Adrenal gland (tissue), 12 donors: Measurements from ENCODE around the gene FHIT. TPM values are rescaled to one million over a fixed set of nuclear protein-coding genes. Genes with fewer than 3 reads are reported as not detected.

Experiments
- DNase-seq, 7 donors: peaks; one replicate each; pipeline ENCODE4 v3.0.0-alpha.2; 2019 to 2020
- H3K27ac ChIP-seq, 5 donors: fragments of 200-600 bp; sonication (generic) in 4 of 5; 1 replicate in 3 of 5; 2 replicates in 2 of 5; pipeline versions ENCODE4 v1.5.1 to v1.8.0; 2016 to 2020; ENCODE audit warnings: mild to moderate bottlenecking in 1 of 5
- H3K27me3 ChIP-seq: fragments of 200-600 bp; 2 replicates; pipeline ENCODE4 v1.8.0; 2021
- H3K36me3 ChIP-seq, 2 donors: fragments of 200-600 bp; replicated peaks in 1 of 2; 1 replicate in 1 of 2; 2 replicates in 1 of 2; pipeline versions ENCODE4 v1.5.1 to v1.8.0; 2018 to 2022
- H3K4me1 ChIP-seq, 2 donors: fragments of 200-600 bp; replicated peaks in 1 of 2; 1 replicate in 1 of 2; 2 replicates in 1 of 2; pipeline versions ENCODE4 v1.5.1 to v1.8.0; 2018 to 2021
- H3K4me3 ChIP-seq, 4 donors: fragments of 200-600 bp; sonication (generic) in 3 of 4; one replicate each; pipeline ENCODE4 v1.5.1; 2016 to 2018
- H3K9me3 ChIP-seq, 3 donors: fragments of 200-600 bp; sonication (generic) in 1 of 3; replicated peaks in 1 of 3; 1 replicate in 2 of 3; 2 replicates in 1 of 3; pipeline versions ENCODE4 v1.5.1 to v1.8.0; 2016 to 2021
- POLR2A ChIP-seq, 2 donors: fragments of 450-650 bp; IDR thresholded peaks; one replicate each; pipeline ENCODE4 v1.6.1; 2017; ENCODE audit warnings: antibody characterized with exemption in 2 of 2, mild to moderate bottlenecking in 2 of 2, moderate library complexity in 1 of 2
- WGBS, 4 donors: extraction: QIAGEN DNeasy Blood & Tissue Kit in 2 of 4; methylation state at CpG; one replicate each; pipeline versions ENCODE4 v1.1.5 to v1.1.7; 2013 to 2017; 5-methylcytosine and 5-hydroxymethylcytosine counted together
- intact Hi-C, 2 donors: fragments of 100-400 bp; cut with DNase I; formaldehyde crosslinking; loops; one replicate each; pipeline versions ENCODE4 v1.14.1 to v1.15.0; 2022 to 2023
- polyA plus RNA-seq, 3 donors: library from polyadenylated mRNA; stranded (reverse); fragments of 200-250 nt in 2 of 3; fragments of 350-450 nt in 1 of 3; fragmentation: Illumina TruSeq in 1 of 3; extraction: RNeasy Lipid Tissue Mini Kit (QIAGEN cat#74804) in 1 of 3; gene quantifications; one replicate each; pipeline ENCODE4 v1.2.3, GENCODE V29; 2013 to 2014
- total RNA-seq, 9 donors: library from RNA; depleted of rRNA in 4 of 9; stranded (reverse); fragments of >200 nt in 4 of 9; fragments of 120-200 nt in 1 of 9; fragmentation: NEBNext Ultra II Directional in 1 of 9; extraction: Animal tissue kit (Norgen Biotek cat#: 25700) in 1 of 9; gene quantifications; one replicate each; pipeline versions ENCODE4 v1.1.0 to v1.2.4, GENCODE V29; 2013 to 2023
- TF ChIP-seq, protein P1 (sequence below), 6 experiments: fragments of 450-650 bp in 4 of 6; fragments of 200-600 bp in 2 of 6; sonication (generic) in 1 of 6; IDR thresholded peaks; 1 replicate in 5 of 6; 2 replicates in 1 of 6; pipeline versions ENCODE4 v1.5.1 to v1.8.0; 2016 to 2021; ENCODE audit warnings: antibody characterized with exemption in 6 of 6, mild to moderate bottlenecking in 2 of 6, moderate library complexity in 1 of 6
- donor health status: healthy with polysubstance abuse.
- donor health status: Bipolar disorder and iron deficiency.
- donor health status: DM: yes; HTN: yes; CAD: no.
- donor health status: DM: no; HTN: no; CAD: no.
- donor health status: DM: no; HTN: no; CAD: no.
- donor health status: DM: yes; HTN: yes; CAD: no.

The FHIT gene
- total and polyA plus RNA-seq, 12 donors, result 14.1 to 43.9 (median 28.8) TPM

DNA sequence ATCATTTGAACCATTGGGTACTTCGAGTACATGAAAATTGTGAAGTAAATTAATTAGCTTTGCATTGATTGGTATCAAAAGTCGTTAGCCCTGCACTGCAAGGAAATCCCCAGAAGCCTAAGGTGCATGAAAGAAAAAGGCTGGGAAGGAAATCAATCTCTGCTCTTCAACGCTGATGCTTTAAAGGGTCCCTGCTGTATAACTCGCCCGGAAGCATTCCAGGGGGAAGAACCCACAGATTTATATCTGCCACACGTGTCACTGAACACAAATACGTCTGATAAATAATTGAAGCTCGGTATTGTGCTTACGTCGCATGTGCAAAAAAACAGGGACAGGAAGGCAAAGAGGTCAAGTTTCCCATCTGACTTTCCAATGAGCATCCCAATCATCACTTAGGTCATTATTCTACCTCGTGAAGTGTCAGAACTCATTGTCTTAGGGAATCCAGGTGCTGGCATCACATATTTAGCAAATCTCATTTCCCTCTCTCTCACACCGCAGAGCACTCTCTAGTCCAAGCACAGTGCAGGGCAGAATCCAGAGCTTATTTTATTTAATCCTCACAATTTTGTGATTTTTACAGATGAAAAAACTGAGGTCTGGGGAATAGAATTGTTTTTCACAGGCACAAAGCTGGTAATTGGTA lies 1397.1 kb downstream of the FHIT start:
- no peak for DNase-seq
- Histone ChIP-seq H3K36me3 (no peaks in the 10 kb centered on the region), H3K4me1 (no peaks in the 10 kb centered on the region), H3K27me3 (no peaks in the 10 kb centered on the region), H3K9me3 (no peaks in the 10 kb centered on the region), H3K27ac (no peak overlapping the region), H3K4me3 (no peak overlapping the region)
- TF ChIP-seq, protein P1, sequence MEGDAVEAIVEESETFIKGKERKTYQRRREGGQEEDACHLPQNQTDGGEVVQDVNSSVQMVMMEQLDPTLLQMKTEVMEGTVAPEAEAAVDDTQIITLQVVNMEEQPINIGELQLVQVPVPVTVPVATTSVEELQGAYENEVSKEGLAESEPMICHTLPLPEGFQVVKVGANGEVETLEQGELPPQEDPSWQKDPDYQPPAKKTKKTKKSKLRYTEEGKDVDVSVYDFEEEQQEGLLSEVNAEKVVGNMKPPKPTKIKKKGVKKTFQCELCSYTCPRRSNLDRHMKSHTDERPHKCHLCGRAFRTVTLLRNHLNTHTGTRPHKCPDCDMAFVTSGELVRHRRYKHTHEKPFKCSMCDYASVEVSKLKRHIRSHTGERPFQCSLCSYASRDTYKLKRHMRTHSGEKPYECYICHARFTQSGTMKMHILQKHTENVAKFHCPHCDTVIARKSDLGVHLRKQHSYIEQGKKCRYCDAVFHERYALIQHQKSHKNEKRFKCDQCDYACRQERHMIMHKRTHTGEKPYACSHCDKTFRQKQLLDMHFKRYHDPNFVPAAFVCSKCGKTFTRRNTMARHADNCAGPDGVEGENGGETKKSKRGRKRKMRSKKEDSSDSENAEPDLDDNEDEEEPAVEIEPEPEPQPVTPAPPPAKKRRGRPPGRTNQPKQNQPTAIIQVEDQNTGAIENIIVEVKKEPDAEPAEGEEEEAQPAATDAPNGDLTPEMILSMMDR (IDR thresholded peaks at IDR 0.05), result no peak
- no peak for TF ChIP-seq POLR2A (IDR thresholded peaks at IDR 0.05)
- intact Hi-C loops, result no loop called here
- 75 to 78% (median 76%) methylated on average over 12 of the region's 12 CpGs for whole genome bisulfite sequencing, 4 donors

DNA sequence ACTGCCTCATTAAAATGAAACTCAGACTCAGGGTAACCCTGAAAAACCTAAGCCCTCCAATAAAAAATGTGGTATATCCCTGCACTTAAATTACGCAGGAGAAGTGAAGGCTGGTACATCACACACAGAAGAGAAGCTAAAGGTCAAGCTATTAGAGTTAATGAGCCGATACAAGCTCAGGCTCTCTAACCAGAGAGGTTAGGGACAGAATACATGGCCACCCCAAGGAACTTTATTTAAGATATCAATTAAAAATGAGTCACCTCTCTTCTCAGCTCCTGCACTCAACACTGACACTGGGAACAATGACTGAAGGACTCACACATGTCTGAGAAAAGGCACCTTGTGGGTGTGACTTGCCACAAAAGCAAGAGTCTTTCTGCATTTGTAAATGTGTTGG lies 1400.8 kb downstream of the FHIT start:
- no peak overlapping the region for H3K4me3 ChIP-seq
- H3K27me3 ChIP-seq, result no peaks in the 10 kb centered on the region
- H3K36me3 ChIP-seq, result no peaks in the 10 kb centered on the region
- TF ChIP-seq, protein P1 (IDR thresholded peaks at IDR 0.05), result no peak
- TF ChIP-seq POLR2A (IDR thresholded peaks at IDR 0.05), result no peak
- intact Hi-C loops, result no loop called here
- WGBS, 4 donors, result 89 to 100% (median 93%) methylated on average over 2 of the region's 2 CpGs
- H3K4me1 ChIP-seq, result no peaks in the 10 kb centered on the region
- no peaks in the 10 kb centered on the region for H3K9me3 ChIP-seq
- H3K27ac ChIP-seq, result no peak overlapping the region
- DNase-seq, result no peak

DNA sequence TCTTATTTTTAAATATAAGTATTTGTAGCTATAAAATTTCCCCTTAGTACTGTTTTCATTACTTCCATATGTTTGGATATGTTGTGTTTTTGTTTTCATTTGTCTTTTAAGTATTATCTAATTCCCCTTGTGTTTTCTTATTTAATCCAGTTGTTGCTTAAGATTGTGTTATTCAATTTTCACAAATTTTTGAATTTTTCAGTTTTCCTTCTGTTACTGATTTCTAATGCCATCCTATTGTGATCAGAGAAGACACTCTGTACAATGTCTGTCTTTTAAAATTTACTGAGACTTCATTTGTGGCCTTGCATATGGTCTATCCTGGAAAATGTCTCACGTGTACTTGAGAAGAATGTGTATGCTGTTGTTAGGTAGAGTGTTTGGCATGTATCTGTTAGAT lies 1405.9 kb downstream of the FHIT start:
- WGBS, 4 donors, result 91 to 100% (median 97%) methylated on average over 1 of the region's 1 CpG
- no peaks in the 10 kb centered on the region for H3K27me3 ChIP-seq
- no peak for DNase-seq
- no peaks in the 10 kb centered on the region for H3K36me3 ChIP-seq
- no peak for TF ChIP-seq POLR2A (IDR thresholded peaks at IDR 0.05)
- TF ChIP-seq, protein P1 (IDR thresholded peaks at IDR 0.05), result no peak
- intact Hi-C loops, result no loop called here
- no peaks in the 10 kb centered on the region for H3K9me3 ChIP-seq
- H3K27ac ChIP-seq, result no peak overlapping the region
- no peaks in the 10 kb centered on the region for H3K4me1 ChIP-seq
- H3K4me3 ChIP-seq, result no peak overlapping the region

DNA sequence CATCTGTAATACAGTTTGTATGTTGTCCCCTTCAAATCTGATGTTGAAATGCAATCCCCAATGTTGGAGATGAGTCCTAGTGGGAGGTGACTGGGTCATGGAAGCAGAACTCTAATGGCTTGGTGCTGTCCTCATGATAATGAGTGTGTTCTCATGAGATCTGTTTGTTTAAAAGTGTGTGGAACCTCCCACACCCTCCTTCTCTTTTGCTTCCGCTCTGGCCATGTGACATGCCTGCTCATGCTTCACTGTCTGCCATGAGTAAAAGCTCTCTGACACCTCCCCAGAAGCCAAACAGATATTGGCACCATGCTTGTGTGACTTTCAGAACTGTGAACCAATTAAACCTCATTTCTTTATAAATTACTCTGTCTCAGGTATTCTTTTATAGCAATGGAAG lies 1407.4 kb downstream of the FHIT start:
- Histone ChIP-seq H3K4me3 (no peak overlapping the region), H3K9me3 (no peaks in the 10 kb centered on the region), H3K27me3 (no peaks in the 10 kb centered on the region), H3K27ac (no peak overlapping the region), H3K4me1 (no peaks in the 10 kb centered on the region), H3K36me3 (no peaks in the 10 kb centered on the region)
- intact Hi-C loops, result no loop called here
- no peak for DNase-seq
- TF ChIP-seq, protein P1 (IDR thresholded peaks at IDR 0.05), result no peak
- TF ChIP-seq POLR2A (IDR thresholded peaks at IDR 0.05), result no peak
- whole genome bisulfite sequencing, 4 donors, result 79 to 88% (median 84%) methylated on average over 1 of the region's 1 CpG
